ENCODE measurements around the gene COX10.
"Not testable (repeated sequence)": the region's sequence is repeated elsewhere in the genome, so short reads cannot be mapped to it uniquely, and the experiment has no call there.

COX10 gene

DNA sequence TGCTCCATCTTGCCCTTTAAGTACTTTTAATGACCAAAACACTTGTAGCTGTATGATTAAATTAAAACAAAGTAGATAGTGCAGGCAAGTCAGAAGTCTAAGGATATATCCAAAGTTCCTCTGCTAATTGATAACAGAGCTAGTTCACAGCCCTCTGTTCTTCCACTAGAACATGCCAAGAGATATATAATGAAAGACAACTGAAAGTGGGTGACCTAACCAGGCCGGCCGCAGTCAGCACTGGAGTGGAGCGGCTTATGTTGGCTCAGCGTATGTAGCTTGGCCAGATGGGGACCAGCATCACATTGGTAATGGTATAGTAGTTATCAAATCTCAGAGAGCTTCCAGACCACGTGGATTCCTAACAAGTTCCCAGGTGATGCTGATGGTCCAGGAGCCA, 115.2 kb downstream of the COX10 start:
- not testable (repeated sequence) for H3K9me3 ChIP-seq (ENCODE audit: control insufficient read depth in 1 of 2, low read length in 2 of 2); H3K4me3 ChIP-seq (ENCODE audit: low read depth in 1 of 2, low read length in 2 of 2); H3K36me3 ChIP-seq (ENCODE audit: control insufficient read depth in 1 of 2, insufficient read depth in 2 of 2, low read length in 2 of 2); H3K27me3 ChIP-seq (ENCODE audit: low read depth, low read length); H3K27ac ChIP-seq (ENCODE audit: low read length); H3K4me1 ChIP-seq (ENCODE audit: control insufficient read depth in 1 of 2, insufficient read depth in 2 of 2, low read length in 2 of 2)

DNA sequence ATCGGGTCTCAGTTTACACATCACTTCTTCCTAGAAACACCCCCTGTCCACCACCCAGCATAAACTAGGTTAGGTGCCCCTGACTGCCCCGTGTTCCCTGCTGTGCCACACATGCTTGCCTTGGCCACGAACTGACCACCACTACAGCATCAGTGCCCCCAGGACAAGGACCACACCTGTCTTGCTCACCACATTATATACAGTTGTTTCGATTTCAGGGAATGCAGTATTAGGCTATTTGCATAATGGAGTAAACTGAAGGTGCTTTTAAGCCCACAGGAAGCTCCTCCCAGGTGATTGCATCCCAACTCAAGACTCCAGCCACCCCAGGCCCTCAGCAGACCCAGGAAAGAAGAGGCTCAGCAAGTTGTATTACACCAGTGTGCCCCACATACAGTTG, 117.1 kb downstream of the COX10 start:
- not testable (repeated sequence) for H3K27me3 ChIP-seq (ENCODE audit: low read depth, low read length)

DNA sequence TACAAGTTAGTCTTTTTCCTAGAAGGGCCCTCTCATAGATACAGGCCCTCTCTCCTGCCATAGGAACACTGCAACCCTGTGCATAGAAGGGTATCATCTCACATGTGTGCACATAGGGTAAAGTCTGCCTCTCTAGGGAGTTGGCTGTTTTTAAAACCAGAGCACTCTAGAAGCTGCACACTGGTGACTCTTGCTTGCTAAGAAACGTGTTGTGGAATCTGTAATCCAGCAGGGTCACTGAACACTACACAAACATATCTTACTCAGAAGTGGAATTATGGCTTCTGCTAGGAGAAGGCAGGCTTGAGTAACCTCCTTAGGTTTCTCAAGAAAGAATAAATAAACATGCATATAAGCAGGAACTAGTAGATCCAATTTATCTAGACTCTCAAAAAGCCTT, 121.5 kb downstream of the COX10 start:
- H3K36me3 ChIP-seq (ENCODE audit: control insufficient read depth in 1 of 2, insufficient read depth in 2 of 2, low read length in 2 of 2); H3K4me3 ChIP-seq (ENCODE audit: low read depth in 1 of 2, low read length in 2 of 2); H3K27me3 ChIP-seq (ENCODE audit: low read depth, low read length); H3K9me3 ChIP-seq (ENCODE audit: control insufficient read depth in 1 of 2, low read length in 2 of 2); H3K27ac ChIP-seq (ENCODE audit: low read length); H3K4me1 ChIP-seq (ENCODE audit: control insufficient read depth in 1 of 2, insufficient read depth in 2 of 2, low read length in 2 of 2): not testable (repeated sequence)

More for the DNA sequence above, 117.1 kb downstream of the COX10 start:
- H3K4me3 ChIP-seq (ENCODE audit: low read depth in 1 of 2, low read length in 2 of 2); H3K36me3 ChIP-seq (ENCODE audit: control insufficient read depth in 1 of 2, insufficient read depth in 2 of 2, low read length in 2 of 2); H3K9me3 ChIP-seq (ENCODE audit: control insufficient read depth in 1 of 2, low read length in 2 of 2); H3K27ac ChIP-seq (ENCODE audit: low read length); H3K4me1 ChIP-seq (ENCODE audit: control insufficient read depth in 1 of 2, insufficient read depth in 2 of 2, low read length in 2 of 2): not testable (repeated sequence)

DNA sequence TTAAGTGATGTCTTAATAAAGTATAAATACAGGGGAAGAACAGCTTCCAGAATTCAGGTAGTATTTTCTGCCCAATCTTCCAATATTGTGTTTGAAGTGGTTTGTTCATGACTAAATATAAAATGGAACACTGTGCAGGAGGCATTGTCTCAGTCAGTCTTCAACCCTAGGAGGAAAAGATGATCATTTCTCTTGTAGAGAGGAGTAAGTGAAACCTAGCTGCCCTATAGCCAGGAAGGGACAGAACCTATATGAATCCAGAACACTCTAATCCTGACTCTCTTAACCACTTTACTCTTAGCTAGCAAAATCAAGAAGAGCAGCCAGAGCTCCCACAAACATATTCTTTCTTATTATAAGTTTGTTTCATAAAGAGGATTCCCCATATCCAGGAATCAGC, 122.2 kb downstream of the COX10 start:
- H3K27ac ChIP-seq (ENCODE audit: low read length); H3K4me3 ChIP-seq (ENCODE audit: low read depth in 1 of 2, low read length in 2 of 2); H3K36me3 ChIP-seq (ENCODE audit: control insufficient read depth in 1 of 2, insufficient read depth in 2 of 2, low read length in 2 of 2); H3K9me3 ChIP-seq (ENCODE audit: control insufficient read depth in 1 of 2, low read length in 2 of 2); H3K27me3 ChIP-seq (ENCODE audit: low read depth, low read length); H3K4me1 ChIP-seq (ENCODE audit: control insufficient read depth in 1 of 2, insufficient read depth in 2 of 2, low read length in 2 of 2): not testable (repeated sequence)

DNA sequence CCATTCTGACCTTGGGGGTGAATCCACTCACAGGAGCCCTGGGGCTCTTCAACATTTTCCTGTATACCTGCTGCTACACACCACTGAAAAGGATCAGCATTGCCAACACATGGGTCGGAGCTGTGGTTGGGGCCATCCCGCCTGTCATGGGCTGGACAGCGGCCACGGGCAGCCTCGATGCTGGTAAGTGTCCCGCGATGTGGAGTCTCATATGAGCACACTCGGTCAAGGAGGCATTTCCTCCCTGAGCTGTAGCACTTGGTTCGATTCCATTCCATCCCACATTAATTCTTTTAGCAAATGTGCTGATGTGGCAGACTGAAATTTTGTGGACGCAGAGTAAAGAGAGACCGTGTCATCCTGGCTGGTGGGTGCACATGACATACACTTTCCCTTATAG, 122.7 kb downstream of the COX10 start:
- not testable (repeated sequence) for H3K9me3 ChIP-seq (ENCODE audit: control insufficient read depth in 1 of 2, low read length in 2 of 2); H3K27me3 ChIP-seq (ENCODE audit: low read depth, low read length); H3K4me3 ChIP-seq (ENCODE audit: low read depth in 1 of 2, low read length in 2 of 2); H3K4me1 ChIP-seq (ENCODE audit: control insufficient read depth in 1 of 2, insufficient read depth in 2 of 2, low read length in 2 of 2); H3K36me3 ChIP-seq (ENCODE audit: control insufficient read depth in 1 of 2, insufficient read depth in 2 of 2, low read length in 2 of 2); H3K27ac ChIP-seq (ENCODE audit: low read length)

DNA sequence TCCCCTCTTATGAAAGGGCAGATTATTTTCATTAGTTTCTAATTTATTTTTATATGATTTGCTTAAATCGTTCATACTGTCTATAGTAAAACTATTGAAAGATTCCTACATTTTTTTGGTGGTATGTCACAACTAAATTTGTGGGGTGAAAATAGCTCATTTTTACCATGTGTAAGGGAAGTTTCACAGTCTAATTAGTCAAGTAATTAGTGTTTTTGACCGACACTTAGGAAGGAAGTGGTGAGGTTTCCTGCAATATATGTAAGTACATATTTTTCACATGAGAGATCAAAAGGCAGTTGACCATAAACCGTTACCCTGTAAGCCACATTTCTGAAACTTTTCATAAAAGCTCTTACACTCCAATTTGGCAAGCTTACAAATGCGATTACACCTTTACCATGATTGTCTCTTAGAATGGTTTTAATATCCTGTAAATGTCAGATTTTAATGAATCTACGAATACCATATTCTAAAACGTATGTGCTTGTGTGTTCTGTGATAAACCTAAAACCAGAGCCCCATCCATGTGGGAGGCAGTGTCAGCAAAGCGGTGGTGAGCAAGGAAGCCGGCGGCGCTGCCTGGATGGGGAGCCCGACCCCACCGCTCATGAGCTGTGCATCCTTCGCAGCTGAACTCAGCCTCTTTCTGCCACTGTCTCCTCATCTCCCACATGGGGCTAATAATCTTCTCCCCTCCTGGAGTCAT, 123.5 kb downstream of the COX10 start:
- H3K4me1 ChIP-seq (ENCODE audit: control insufficient read depth in 1 of 2, insufficient read depth in 2 of 2, low read length in 2 of 2); H3K36me3 ChIP-seq (ENCODE audit: control insufficient read depth in 1 of 2, insufficient read depth in 2 of 2, low read length in 2 of 2): not testable (repeated sequence)

DNA sequence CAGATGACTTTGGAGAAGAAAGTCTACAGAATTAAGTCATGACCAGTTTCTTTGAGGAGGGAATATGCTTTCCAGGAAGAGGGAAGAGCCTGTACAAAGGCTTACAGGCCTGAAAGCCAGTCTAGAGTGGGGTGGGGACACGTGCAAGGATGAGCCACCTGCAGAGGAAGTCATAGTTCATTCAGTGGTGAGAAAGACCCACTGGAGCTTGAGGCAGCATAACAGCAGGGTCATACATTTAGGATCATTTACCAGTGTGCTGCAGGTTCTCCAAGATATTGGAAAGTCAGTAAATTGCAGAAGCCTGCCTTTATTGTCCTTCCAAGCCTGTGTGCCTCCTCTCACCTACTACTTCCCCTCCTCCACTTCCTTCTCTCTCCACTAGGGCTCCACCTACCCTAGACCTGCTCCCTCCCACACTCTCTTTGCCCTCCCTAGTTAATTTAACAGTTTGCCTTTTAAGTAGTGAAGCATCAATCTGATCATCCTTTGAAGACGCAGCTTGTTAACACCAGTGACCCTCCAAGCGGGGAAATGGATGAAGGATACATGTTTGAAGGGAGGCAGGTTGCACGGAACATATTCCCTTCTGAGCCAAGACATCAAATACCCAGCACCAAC, 127.2 kb downstream of the COX10 start:
- no peaks in the 10 kb centered on the region for H3K9me3 ChIP-seq (ENCODE audit: control insufficient read depth in 1 of 2, low read length in 2 of 2)
- no peaks in the 10 kb centered on the region for H3K4me1 ChIP-seq (ENCODE audit: control insufficient read depth in 1 of 2, insufficient read depth in 2 of 2, low read length in 2 of 2)
- no peak overlapping the region for H3K27ac ChIP-seq (ENCODE audit: low read length)
- H3K36me3 ChIP-seq (ENCODE audit: control insufficient read depth in 1 of 2, insufficient read depth in 2 of 2, low read length in 2 of 2), result no peaks in the 10 kb centered on the region
- H3K27me3 ChIP-seq (ENCODE audit: low read depth, low read length), result no peaks in the 10 kb centered on the region
- no peak overlapping the region for H3K4me3 ChIP-seq (ENCODE audit: low read depth in 1 of 2, low read length in 2 of 2)

More for the DNA sequence above, 123.5 kb downstream of the COX10 start:
- not testable (repeated sequence) for H3K27ac ChIP-seq (ENCODE audit: low read length); H3K4me3 ChIP-seq (ENCODE audit: low read depth in 1 of 2, low read length in 2 of 2); H3K9me3 ChIP-seq (ENCODE audit: control insufficient read depth in 1 of 2, low read length in 2 of 2); H3K27me3 ChIP-seq (ENCODE audit: low read depth, low read length)

DNA sequence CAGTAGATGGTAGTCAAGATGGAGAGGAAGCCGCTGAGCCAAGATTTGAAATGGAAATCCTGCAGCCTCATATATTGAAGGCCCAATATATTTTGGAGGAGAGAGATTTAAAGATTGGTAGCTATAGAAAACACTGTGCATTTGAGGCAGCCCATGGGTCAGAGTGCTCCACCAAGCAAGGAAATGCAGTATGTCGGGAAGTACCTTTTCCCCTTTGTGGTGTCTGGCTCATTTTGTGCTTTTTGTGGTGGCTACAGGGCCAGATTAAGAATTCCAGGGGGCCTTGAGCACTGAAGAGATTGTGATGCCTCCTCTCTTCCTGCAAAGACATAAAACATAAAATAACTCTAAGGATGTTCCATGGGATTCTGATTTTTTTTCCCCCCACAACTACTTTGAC, 127.8 kb downstream of the COX10 start:
- Histone ChIP-seq H3K9me3 (ENCODE audit: control insufficient read depth in 1 of 2, low read length in 2 of 2) (no peaks in the 10 kb centered on the region), H3K36me3 (ENCODE audit: control insufficient read depth in 1 of 2, insufficient read depth in 2 of 2, low read length in 2 of 2) (no peaks in the 10 kb centered on the region), H3K27me3 (ENCODE audit: low read depth, low read length) (no peaks in the 10 kb centered on the region), H3K4me3 (ENCODE audit: low read depth in 1 of 2, low read length in 2 of 2) (no peak overlapping the region), H3K4me1 (ENCODE audit: control insufficient read depth in 1 of 2, insufficient read depth in 2 of 2, low read length in 2 of 2) (no peaks in the 10 kb centered on the region), H3K27ac (ENCODE audit: low read length) (no peak overlapping the region)

DNA sequence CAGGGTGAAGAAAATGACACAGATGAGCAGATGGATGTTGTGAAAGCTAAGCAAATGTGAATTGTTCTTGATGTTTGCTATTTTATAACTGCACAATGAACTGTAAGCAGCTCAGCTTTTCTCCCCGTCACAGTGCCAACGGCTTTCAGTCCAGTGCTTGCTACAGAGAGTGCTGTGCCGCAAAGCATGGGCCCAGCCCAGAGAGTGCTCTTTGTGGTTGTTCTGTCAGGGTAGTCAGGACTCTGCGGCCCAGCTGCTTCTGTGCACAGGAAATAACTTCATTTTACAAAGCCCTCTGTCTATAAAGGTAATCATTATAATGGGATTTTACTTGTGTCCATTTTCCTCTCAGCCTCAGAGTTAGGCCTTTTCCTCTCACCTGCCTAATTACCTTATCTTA, 128.3 kb downstream of the COX10 start:
- H3K36me3 ChIP-seq (ENCODE audit: control insufficient read depth in 1 of 2, insufficient read depth in 2 of 2, low read length in 2 of 2), result no peaks in the 10 kb centered on the region
- H3K9me3 ChIP-seq (ENCODE audit: control insufficient read depth in 1 of 2, low read length in 2 of 2), result no peaks in the 10 kb centered on the region
- H3K4me3 ChIP-seq (ENCODE audit: low read depth in 1 of 2, low read length in 2 of 2), result no peak overlapping the region
- H3K27me3 ChIP-seq (ENCODE audit: low read depth, low read length), result no peaks in the 10 kb centered on the region
- H3K27ac ChIP-seq (ENCODE audit: low read length), result no peak overlapping the region
- H3K4me1 ChIP-seq (ENCODE audit: control insufficient read depth in 1 of 2, insufficient read depth in 2 of 2, low read length in 2 of 2), result no peaks in the 10 kb centered on the region

DNA sequence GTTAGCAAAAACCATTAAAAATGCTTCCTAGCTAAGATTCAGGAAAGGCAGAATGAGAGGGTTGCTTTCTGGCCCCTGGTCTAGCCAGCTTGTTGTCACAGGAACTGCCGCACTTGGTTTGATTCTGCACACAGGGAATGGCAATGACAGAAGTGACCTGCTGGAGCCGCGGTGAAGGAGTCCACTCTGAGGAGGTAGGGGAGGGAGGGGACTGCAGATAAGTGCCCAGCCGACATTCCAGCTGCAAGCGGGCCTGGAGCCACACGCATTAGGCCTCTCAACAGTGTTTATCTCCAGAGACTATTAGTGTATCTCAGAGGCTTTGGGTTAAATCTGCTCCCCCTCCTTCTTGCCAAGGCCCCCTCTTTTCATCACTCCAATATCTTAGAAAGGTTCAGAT, 128.7 kb downstream of the COX10 start:
- no peak overlapping the region for H3K4me3 ChIP-seq (ENCODE audit: low read depth in 1 of 2, low read length in 2 of 2)
- H3K27ac ChIP-seq (ENCODE audit: low read length), result no peak overlapping the region
- H3K9me3 ChIP-seq (ENCODE audit: control insufficient read depth in 1 of 2, low read length in 2 of 2), result no peaks in the 10 kb centered on the region
- no peaks in the 10 kb centered on the region for H3K4me1 ChIP-seq (ENCODE audit: control insufficient read depth in 1 of 2, insufficient read depth in 2 of 2, low read length in 2 of 2)
- H3K27me3 ChIP-seq (ENCODE audit: low read depth, low read length), result no peaks in the 10 kb centered on the region
- H3K36me3 ChIP-seq (ENCODE audit: control insufficient read depth in 1 of 2, insufficient read depth in 2 of 2, low read length in 2 of 2), result no peaks in the 10 kb centered on the region

DNA sequence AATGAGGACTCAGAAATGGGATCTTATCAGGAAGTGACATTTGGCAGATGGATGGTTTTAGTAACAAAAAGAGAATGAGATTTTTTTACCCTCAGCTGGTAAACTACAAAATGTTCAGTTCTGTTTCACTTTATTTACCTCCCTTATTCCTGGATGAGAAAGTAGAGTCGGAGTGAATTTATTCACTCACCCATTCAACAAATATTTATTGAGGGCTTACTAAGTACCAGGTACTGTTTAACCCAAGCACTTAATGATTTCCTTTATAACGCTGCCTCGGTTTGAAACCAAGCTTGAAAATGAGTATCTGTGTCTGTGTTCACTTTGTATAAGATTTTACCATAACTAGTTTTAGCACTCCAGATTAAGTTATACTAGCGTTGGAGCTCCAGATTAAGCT, 129.3 kb downstream of the COX10 start:
- no peaks in the 10 kb centered on the region for H3K9me3 ChIP-seq (ENCODE audit: control insufficient read depth in 1 of 2, low read length in 2 of 2)
- no peaks in the 10 kb centered on the region for H3K27me3 ChIP-seq (ENCODE audit: low read depth, low read length)
- no peak overlapping the region for H3K27ac ChIP-seq (ENCODE audit: low read length)
- H3K4me3 ChIP-seq (ENCODE audit: low read depth in 1 of 2, low read length in 2 of 2), result no peak overlapping the region
- no peaks in the 10 kb centered on the region for H3K4me1 ChIP-seq (ENCODE audit: control insufficient read depth in 1 of 2, insufficient read depth in 2 of 2, low read length in 2 of 2)
- no peaks in the 10 kb centered on the region for H3K36me3 ChIP-seq (ENCODE audit: control insufficient read depth in 1 of 2, insufficient read depth in 2 of 2, low read length in 2 of 2)

DNA sequence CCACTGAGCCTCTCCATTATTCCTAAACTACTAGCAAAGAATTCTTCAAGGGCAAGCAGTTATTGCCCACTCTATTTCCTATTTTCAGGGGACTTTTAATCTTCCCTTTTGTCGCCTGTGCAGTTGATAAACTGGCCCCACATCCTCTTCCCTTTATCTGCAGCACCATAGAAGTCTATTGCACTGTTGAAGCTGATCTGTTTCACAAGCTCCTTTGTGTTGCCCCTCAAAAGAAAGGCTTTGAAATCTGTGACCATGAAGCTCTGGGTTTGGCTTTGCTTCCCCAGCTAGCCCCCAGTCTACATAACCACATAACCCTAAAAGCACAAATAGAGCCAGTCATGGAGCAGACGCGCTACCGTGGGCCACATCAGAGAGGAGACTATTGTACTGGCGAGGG, 130.3 kb downstream of the COX10 start:
- no peaks in the 10 kb centered on the region for H3K4me1 ChIP-seq (ENCODE audit: control insufficient read depth in 1 of 2, insufficient read depth in 2 of 2, low read length in 2 of 2)
- H3K27me3 ChIP-seq (ENCODE audit: low read depth, low read length), result no peaks in the 10 kb centered on the region
- H3K36me3 ChIP-seq (ENCODE audit: control insufficient read depth in 1 of 2, insufficient read depth in 2 of 2, low read length in 2 of 2), result no peaks in the 10 kb centered on the region

More for the DNA sequence above, 130.3 kb downstream of the COX10 start:
- Histone ChIP-seq H3K27ac (ENCODE audit: low read length) (no peak overlapping the region), H3K4me3 (ENCODE audit: low read depth in 1 of 2, low read length in 2 of 2) (no peak overlapping the region), H3K9me3 (ENCODE audit: control insufficient read depth in 1 of 2, low read length in 2 of 2) (no peaks in the 10 kb centered on the region)
